GM12892 (cell line): ENCODE measurements around the gene ZFYVE28.

ENCODE experiments used
- POLR2A ChIP-seq: IDR thresholded peaks from 2 replicates; pipeline ENCODE4 v1.6.1; 2011; ENCODE audit warnings: low read depth, low read length, control low read depth
- TAF1 ChIP-seq: IDR thresholded peaks from 2 replicates; pipeline ENCODE4 v1.6.1; 2011; ENCODE audit warnings: low read depth, mild to moderate bottlenecking, control low read depth, low read length, borderline replicate concordance

DNA sequence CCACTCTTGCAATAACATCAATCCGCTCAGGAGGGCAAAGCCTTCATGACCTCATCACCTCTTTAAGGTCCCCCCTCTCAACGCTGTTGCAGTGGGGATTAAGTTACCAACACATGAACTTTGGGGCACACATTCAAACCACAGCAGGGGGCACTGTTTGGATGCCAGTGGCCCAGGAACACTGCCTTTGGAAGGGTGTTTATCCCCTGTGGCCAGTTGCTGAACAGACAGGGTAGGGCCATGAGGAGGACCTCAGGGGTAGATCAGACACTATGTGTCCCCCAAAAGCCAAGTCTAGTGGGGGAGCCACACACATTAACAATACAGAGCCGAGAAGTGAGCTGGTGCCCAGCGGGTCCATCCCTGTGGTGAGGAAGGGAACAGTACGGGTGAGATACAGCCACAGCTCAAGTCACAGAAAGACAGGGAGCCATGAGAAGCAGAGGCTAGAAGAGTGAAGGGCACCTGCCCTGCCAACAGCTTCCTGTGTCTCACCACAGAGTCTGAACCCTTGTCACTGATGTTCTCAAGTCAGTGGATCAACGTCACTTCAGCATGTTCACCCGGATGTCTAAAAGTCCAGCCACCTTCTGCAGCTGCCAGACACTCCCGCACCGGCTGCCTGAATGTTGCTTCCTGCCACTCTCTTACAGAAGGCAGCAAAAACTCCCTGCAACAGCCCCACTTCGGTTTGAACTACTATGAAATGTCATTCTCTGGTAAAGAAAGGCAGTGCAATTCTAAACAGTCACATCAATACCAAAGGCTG lies 136.7 kb downstream of the ZFYVE28 start:
- no peak for TF ChIP-seq POLR2A
- TF ChIP-seq TAF1, result no peak
